Amniotic epithelial cell (primary cell): Measurements from ENCODE around the gene ZNF778.
"Not testable (repeated sequence)": the region's sequence is repeated elsewhere in the genome, so short reads cannot be mapped to it uniquely, and the experiment has no call there.

ENCODE experiments used
- DNase-seq: peaks from one replicate; pipeline ENCODE4 v3.0.0-alpha.2; 2010; ENCODE audit warnings: low read depth

Gene ZNF778

GRCh38 chr16:89257757-89258465 is 40.4 kb downstream of the ZNF778 start:
- DNase-seq = no peak

GRCh38 chr16:89259901-89260300 is 42.4 kb downstream of the ZNF778 start:
- DNase-seq = not testable (repeated sequence)

- DNase-seq = no peak
Measured at GRCh38 chr16:89261691-89262563, 44.4 kb downstream of the ZNF778 start.

- DNase-seq = no peak
Measured at GRCh38 chr16:89264800-89265550, 47.5 kb downstream of the ZNF778 start.

- no peak for DNase-seq
Measured at GRCh38 chr16:89265647-89266046, 48.1 kb downstream of the ZNF778 start.

- no peak for DNase-seq
Measured at GRCh38 chr16:89266521-89267134, 49.1 kb downstream of the ZNF778 start.

- not testable (repeated sequence) for DNase-seq
Measured at GRCh38 chr16:89267746-89268145, 50.2 kb downstream of the ZNF778 start.

- DNase-seq = no peak
Measured at GRCh38 chr16:89268585-89268984, 51.1 kb downstream of the ZNF778 start.

- DNase-seq = peak; percentile 78
Measured at GRCh38 chr16:89268987-89269735, 51.7 kb downstream of the ZNF778 start.

- no peak for DNase-seq
Measured at GRCh38 chr16:89269805-89270665, 52.5 kb downstream of the ZNF778 start.

GRCh38 chr16:89270666-89271345 is 53.3 kb downstream of the ZNF778 start:
- DNase-seq = no peak

- no peak for DNase-seq
Measured at GRCh38 chr16:89272631-89273030, 55.1 kb downstream of the ZNF778 start.

- no peak for DNase-seq
Measured at GRCh38 chr16:89273741-89274472, 56.4 kb downstream of the ZNF778 start.

GRCh38 chr16:89274561-89275283 is 57.2 kb downstream of the ZNF778 start:
- no peak for DNase-seq

GRCh38 chr16:89275284-89275584 is 57.7 kb downstream of the ZNF778 start:
- DNase-seq = no peak

- DNase-seq = no peak
Measured at GRCh38 chr16:89275837-89276720, 58.6 kb downstream of the ZNF778 start.

- no peak for DNase-seq
Measured at GRCh38 chr16:89277049-89277448, 59.5 kb downstream of the ZNF778 start.
